GM03348 (cell line): ENCODE data around the gene PUM1.

Experiments
- DNase-seq: peaks from one replicate; pipeline ENCODE4 v3.0.0; 2012; ENCODE audit warnings: low spot score

Gene PUM1

GRCh38 chr1:30929135-30929889 is 136.2 kb downstream of the PUM1 start:
- peak; percentile 80 for DNase-seq

- DNase-seq: no peak
These were observed 136.8 kb downstream of the PUM1 start for GRCh38 chr1:30928789-30929134.

GRCh38 chr1:30928171-30928570 is 137.3 kb downstream of the PUM1 start:
- no peak for DNase-seq

- no peak for DNase-seq
These were observed 138.1 kb downstream of the PUM1 start for GRCh38 chr1:30927448-30927847.

- DNase-seq: no peak
These were observed 141.9 kb downstream of the PUM1 start for GRCh38 chr1:30923597-30923996.

GRCh38 chr1:30920827-30921226 is 144.7 kb downstream of the PUM1 start:
- DNase-seq: no peak

- DNase-seq: no peak
These were observed 146.3 kb downstream of the PUM1 start for GRCh38 chr1:30919025-30919881.

GRCh38 chr1:30916296-30916695 is 149.2 kb downstream of the PUM1 start:
- no peak for DNase-seq

GRCh38 chr1:30915491-30916230 is 149.9 kb downstream of the PUM1 start:
- no peak for DNase-seq

GRCh38 chr1:30914931-30915330 is 150.6 kb downstream of the PUM1 start:
- DNase-seq: no peak

GRCh38 chr1:30914587-30914922 is 151.0 kb downstream of the PUM1 start:
- DNase-seq: no peak

- no peak for DNase-seq
These were observed 152.4 kb downstream of the PUM1 start for GRCh38 chr1:30912913-30913652.

- no peak for DNase-seq
These were observed 153.3 kb downstream of the PUM1 start for GRCh38 chr1:30912224-30912623.

- peak; percentile 91 for DNase-seq
These were observed 154.2 kb downstream of the PUM1 start for GRCh38 chr1:30911059-30911954.

GRCh38 chr1:30909365-30910068 is 156.0 kb downstream of the PUM1 start:
- DNase-seq: no peak

GRCh38 chr1:30908696-30909364 is 156.7 kb downstream of the PUM1 start, which contains the start of gene SDC3:
SDC3 (minus strand) TSS chr1:30908758; CDS start chr1:30908586, 172 bp downstream.
- DNase-seq: peak; percentile 89

GRCh38 chr1:30908316-30908695 is 157.2 kb downstream of the PUM1 start:
- no peak for DNase-seq

- DNase-seq: no peak
These were observed 157.8 kb downstream of the PUM1 start for GRCh38 chr1:30907481-30908315.
